Activated CD8-positive, alpha-beta T cell treated with anti-CD3 and anti-CD28 coated beads for 36 hours (primary cell): ENCODE data around the gene QRICH1. TPM values are rescaled to one million over a fixed set of nuclear protein-coding genes. Genes with fewer than 3 reads are reported as not detected.

ENCODE experiments used
- ATAC-seq: fragments of 200-7000 bp; cut with Tn5 transposase; one replicate; pipeline ENCODE4 v1.10.0; 2021; ENCODE audit warnings: mild to moderate bottlenecking, moderate library complexity
- CTCF ChIA-PET: fragments of 350-600 bp; sonication (Branson Sonifier 250); formaldehyde crosslinking; loops from one replicate; lab custom pipeline; 2021; ENCODE audit warnings: antibody characterized with exemption; lab: Charles Lee
- POLR2A ChIA-PET: fragments of 350-600 bp; sonication (Branson Sonifier 250); formaldehyde crosslinking; loops from one replicate; lab custom pipeline; 2021; ENCODE audit warnings: antibody characterized with exemption; lab: Charles Lee
- DNase-seq: peaks from one replicate; pipeline ENCODE4 v3.0.0-alpha.2; 2020
- H3K27ac Mint-ChIP-seq: one replicate; pipeline ENCODE4 v1.8.0; 2021; ENCODE audit warnings: mild to moderate bottlenecking, mixed read lengths
- H3K27me3 Mint-ChIP-seq: one replicate; pipeline ENCODE4 v1.8.0; 2021; ENCODE audit warnings: mixed read lengths
- H3K36me3 Mint-ChIP-seq: one replicate; pipeline ENCODE4 v1.8.0; 2021; ENCODE audit warnings: low read depth, mixed read lengths
- H3K4me1 Mint-ChIP-seq: one replicate; pipeline ENCODE4 v1.8.0; 2021; ENCODE audit warnings: low read depth, mixed read lengths
- H3K4me3 Mint-ChIP-seq: one replicate; pipeline ENCODE4 v1.8.0; 2021; ENCODE audit warnings: mild to moderate bottlenecking, moderate library complexity, mixed read lengths
- H3K9me3 Mint-ChIP-seq: one replicate; pipeline ENCODE4 v1.8.0; 2021; ENCODE audit warnings: mixed read lengths
- intact Hi-C: fragments of 100-400 bp; cut with micrococcal nuclease; formaldehyde crosslinking; loops from one replicate; pipeline ENCODE4 v1.10.0; 2022
- total RNA-seq, 2 experiments: library from RNA; stranded (reverse); gene quantifications; one replicate each; pipeline ENCODE4 v1.2.3, GENCODE V29; 2021
- TF ChIP-seq, protein P1 (sequence below): fragments of 200-600 bp; IDR thresholded peaks from one replicate; pipeline ENCODE4 v1.8.0; 2022; ENCODE audit warnings: antibody characterized with exemption, mild to moderate bottlenecking

The QRICH1 gene
- total RNA-seq, 2 experiments from 2014 or later, result 107 to 112 TPM

- ChIA-PET CTCF (interaction anchor here (2.0 to 2.2 kb wide), 2 partner anchors 9 to 17 kb away, joined by 6 to 10 read pairs; no protein-coding TSS in a partner anchor), POLR2A (interaction anchor here (0.8 to 3.0 kb wide), 4 partner anchors 8 to 21 kb away, joined by 3 to 13 read pairs (median 4); partner anchors contain the start of gene WDR6)
- peaks cover 5% of the 10 kb centered on the region for H3K36me3 Mint-ChIP-seq
- no peaks in the 10 kb centered on the region for H3K27me3 Mint-ChIP-seq
- TF ChIP-seq, protein P1, sequence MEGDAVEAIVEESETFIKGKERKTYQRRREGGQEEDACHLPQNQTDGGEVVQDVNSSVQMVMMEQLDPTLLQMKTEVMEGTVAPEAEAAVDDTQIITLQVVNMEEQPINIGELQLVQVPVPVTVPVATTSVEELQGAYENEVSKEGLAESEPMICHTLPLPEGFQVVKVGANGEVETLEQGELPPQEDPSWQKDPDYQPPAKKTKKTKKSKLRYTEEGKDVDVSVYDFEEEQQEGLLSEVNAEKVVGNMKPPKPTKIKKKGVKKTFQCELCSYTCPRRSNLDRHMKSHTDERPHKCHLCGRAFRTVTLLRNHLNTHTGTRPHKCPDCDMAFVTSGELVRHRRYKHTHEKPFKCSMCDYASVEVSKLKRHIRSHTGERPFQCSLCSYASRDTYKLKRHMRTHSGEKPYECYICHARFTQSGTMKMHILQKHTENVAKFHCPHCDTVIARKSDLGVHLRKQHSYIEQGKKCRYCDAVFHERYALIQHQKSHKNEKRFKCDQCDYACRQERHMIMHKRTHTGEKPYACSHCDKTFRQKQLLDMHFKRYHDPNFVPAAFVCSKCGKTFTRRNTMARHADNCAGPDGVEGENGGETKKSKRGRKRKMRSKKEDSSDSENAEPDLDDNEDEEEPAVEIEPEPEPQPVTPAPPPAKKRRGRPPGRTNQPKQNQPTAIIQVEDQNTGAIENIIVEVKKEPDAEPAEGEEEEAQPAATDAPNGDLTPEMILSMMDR, result no peak
- peaks cover 15% of the 10 kb centered on the region for H3K4me1 Mint-ChIP-seq
- intact Hi-C loops, result no loop called here
- no peaks in the 10 kb centered on the region for H3K9me3 Mint-ChIP-seq
- H3K4me3 Mint-ChIP-seq, result no peak overlapping the region
- DNase-seq (no peak), ATAC-seq (no peak)
- H3K27ac Mint-ChIP-seq, result no peak overlapping the region
These were observed 96.7 kb downstream of the QRICH1 start for GRCh38 chr3:48997102-48997635.

DNA sequence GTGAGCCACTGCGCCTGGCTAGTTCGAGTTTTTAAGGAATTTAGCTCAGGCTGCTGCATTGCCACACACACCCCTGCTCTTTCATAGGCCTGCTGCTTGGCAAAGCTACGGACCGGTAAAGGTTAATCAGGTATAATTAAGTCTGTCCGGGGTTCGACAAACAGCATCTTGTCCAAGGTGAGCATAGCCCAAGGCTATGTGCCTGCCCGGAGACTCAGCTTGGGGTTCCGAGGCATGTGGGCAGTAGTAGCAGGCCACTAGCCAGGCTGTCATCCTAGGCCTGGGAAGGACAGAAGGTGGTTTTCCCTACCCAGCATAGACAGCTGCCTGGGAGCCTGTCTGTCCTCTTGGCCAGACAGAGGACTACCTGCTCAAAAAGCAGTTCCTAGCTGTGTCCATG lies 97.2 kb downstream of the QRICH1 start:
- DNase-seq (no peak), ATAC-seq (no peak)
- Mint-ChIP-seq H3K27ac (no peak overlapping the region), H3K9me3 (no peaks in the 10 kb centered on the region), H3K36me3 (peaks cover 9% of the 10 kb centered on the region), H3K27me3 (no peaks in the 10 kb centered on the region), H3K4me1 (peaks cover 19% of the 10 kb centered on the region), H3K4me3 (no peak overlapping the region)
- POLR2A ChIA-PET, result interaction anchor here (0.8 to 3.0 kb wide), 4 partner anchors 8 to 20 kb away, joined by 3 to 13 read pairs (median 6); partner anchors contain the start of gene WDR6
- CTCF ChIA-PET, result interaction anchor here (2.0 to 2.2 kb wide), 2 partner anchors 9 to 18 kb away, joined by 6 to 10 read pairs; no protein-coding TSS in a partner anchor
- intact Hi-C loops, result no loop called here
- TF ChIP-seq, protein P1, result no peak

DNA sequence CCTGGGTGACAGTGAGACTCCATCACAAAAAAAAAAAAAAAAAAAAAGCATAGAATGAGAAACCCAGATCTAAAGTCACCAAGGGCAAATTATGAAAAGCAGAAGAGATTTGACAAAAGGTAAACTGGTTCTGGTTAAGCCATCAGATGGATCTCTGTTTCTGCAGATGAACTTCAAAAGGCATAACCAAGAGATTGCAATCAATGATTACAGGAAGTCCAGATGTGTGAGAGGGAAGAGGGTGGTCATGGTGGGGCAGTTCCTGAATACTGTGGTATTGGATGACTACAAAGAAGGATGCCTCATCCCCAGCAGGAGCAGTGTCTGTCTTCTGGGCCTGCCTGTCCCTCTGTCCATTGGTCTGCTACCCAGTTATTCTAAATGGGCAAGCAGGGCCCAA lies 100.0 kb downstream of the QRICH1 start:
- ATAC-seq (no peak), DNase-seq (no peak)
- Mint-ChIP-seq H3K9me3 (no peaks in the 10 kb centered on the region), H3K4me3 (no peak overlapping the region), H3K27ac (no peak overlapping the region), H3K4me1 (peaks cover 35% of the 10 kb centered on the region), H3K36me3 (peaks cover 22% of the 10 kb centered on the region), H3K27me3 (no peaks in the 10 kb centered on the region)
- ChIA-PET POLR2A (interaction anchor here (3.0 kb wide), 1 partner anchor 13 kb away, joined by 15 read pairs; the partner anchor contains the start of gene WDR6), CTCF (interaction anchor here (1.6 to 1.7 kb wide), 2 partner anchors 13 to 20 kb away, joined by 3 to 4 read pairs; partner anchors contain the start of gene WDR6)
- intact Hi-C loops, result no loop called here
- TF ChIP-seq, protein P1, result no peak

GRCh38 chr3:48991851-48992545 lies 101.9 kb downstream of the QRICH1 start:
- no peaks in the 10 kb centered on the region for H3K9me3 Mint-ChIP-seq
- TF ChIP-seq, protein P1, result no peak
- H3K4me3 Mint-ChIP-seq, result peak overlapping the region; percentile 92
- peaks cover 22% of the 10 kb centered on the region for H3K36me3 Mint-ChIP-seq
- POLR2A ChIA-PET, result interaction anchor here (0.8 to 6.5 kb wide), 11 partner anchors 9 to 130 kb away, joined by 3 to 72 read pairs (median 6); partner anchors contain the start of genes ARIH2, DALRD3, IMPDH2 and NDUFAF3
- peaks cover 41% of the 10 kb centered on the region for H3K4me1 Mint-ChIP-seq
- intact Hi-C loops, result no loop called here
- CTCF ChIA-PET, result interaction anchor here (1.1 to 2.3 kb wide), 6 partner anchors 16 to 443 kb away, joined by 3 to 22 read pairs (median 4); partner anchors contain the start of genes NDUFAF3 and WDR6
- peak overlapping the region; percentile 77 for H3K27ac Mint-ChIP-seq
- ATAC-seq (no peak), DNase-seq (no peak)
- no peaks in the 10 kb centered on the region for H3K27me3 Mint-ChIP-seq
